GM18508 (cell line): ENCODE results near the gene KCNT1.

ENCODE experiments used
- ATAC-seq: cut with Tn5 transposase; IDR thresholded peaks from one replicate; pipeline ENCODE4 v1.9.1; 2021; ENCODE audit warnings: moderate number of reproducible peaks; ENCODE audit not compliant: insufficient read depth, unreplicated experiment

Gene KCNT1

GRCh38 chr9:135813671-135814290, 111.8 kb downstream of the KCNT1 start:
- ATAC-seq, result no peak

GRCh38 chr9:135814421-135815095, 112.6 kb downstream of the KCNT1 start:
- no peak for ATAC-seq

GRCh38 chr9:135815413-135815812, 113.4 kb downstream of the KCNT1 start:
- ATAC-seq, result no peak

GRCh38 chr9:135815830-135816650, 114.1 kb downstream of the KCNT1 start:
- no peak for ATAC-seq

- ATAC-seq, result no peak
These were observed 114.6 kb downstream of the KCNT1 start for GRCh38 chr9:135816651-135816970.

- no peak for ATAC-seq
These were observed 116.1 kb downstream of the KCNT1 start for GRCh38 chr9:135817951-135818717.

- no peak for ATAC-seq
These were observed 116.9 kb downstream of the KCNT1 start for GRCh38 chr9:135818718-135819475.

GRCh38 chr9:135819905-135820304, 117.9 kb downstream of the KCNT1 start:
- no peak for ATAC-seq

- no peak for ATAC-seq
These were observed 118.7 kb downstream of the KCNT1 start for GRCh38 chr9:135820661-135821060.

GRCh38 chr9:135821116-135821515, 119.1 kb downstream of the KCNT1 start:
- ATAC-seq, result no peak

GRCh38 chr9:135821733-135822373, 119.9 kb downstream of the KCNT1 start:
- no peak for ATAC-seq

GRCh38 chr9:135822374-135822755, 120.4 kb downstream of the KCNT1 start:
- no peak for ATAC-seq

- no peak for ATAC-seq
These were observed 121.1 kb downstream of the KCNT1 start for GRCh38 chr9:135823036-135823435.

GRCh38 chr9:135825435-135826187, 123.6 kb downstream of the KCNT1 start:
- no peak for ATAC-seq

- ATAC-seq, result no peak
These were observed 124.2 kb downstream of the KCNT1 start for GRCh38 chr9:135826188-135826545.

- no peak for ATAC-seq
These were observed 125.3 kb downstream of the KCNT1 start for GRCh38 chr9:135827301-135827700.

GRCh38 chr9:135827866-135828580, 126.0 kb downstream of the KCNT1 start:
- no peak for ATAC-seq

GRCh38 chr9:135828656-135829055, 126.7 kb downstream of the KCNT1 start:
- no peak for ATAC-seq
